Karpas-422 (cell line): Measurements from ENCODE around the gene LMF2. TPM values are rescaled to one million over a fixed set of nuclear protein-coding genes. Genes with fewer than 3 reads are reported as not detected.

Source experiments
- DNase-seq: peaks from one replicate; pipeline ENCODE4 v3.0.0-alpha.2; 2015
- H2AFZ ChIP-seq: fragments of 200-600 bp; sonication (generic); 2 replicates; pipeline ENCODE4 v1.6.1; 2014; ENCODE audit warnings: antibody characterized with exemption, low read length, mixed read lengths
- H3K27ac ChIP-seq: fragments of 200-600 bp; sonication (generic); 2 replicates; pipeline ENCODE4 v1.5.1; 2014; ENCODE audit warnings: mild to moderate bottlenecking, low read length, moderate library complexity
- H3K27me3 ChIP-seq: fragments of 200-600 bp; sonication (generic); 2 replicates; pipeline ENCODE4 v1.6.1; 2014; ENCODE audit warnings: low read length, mixed read lengths
- H3K36me3 ChIP-seq: fragments of 200-600 bp; sonication (generic); 2 replicates; pipeline ENCODE4 v1.6.1; 2014; ENCODE audit warnings: low read length, mixed read lengths; ENCODE audit not compliant: insufficient read depth
- H3K4me1 ChIP-seq: fragments of 200-600 bp; sonication (generic); 2 replicates; pipeline ENCODE4 v1.6.1; 2014; ENCODE audit warnings: mild to moderate bottlenecking, low read length, mixed read lengths
- H3K4me2 ChIP-seq: fragments of 200-600 bp; sonication (generic); 2 replicates; pipeline ENCODE4 v1.6.1; 2014; ENCODE audit warnings: low read length, low read depth, mild to moderate bottlenecking; ENCODE audit not compliant: poor library complexity, severe bottlenecking
- H3K4me3 ChIP-seq: fragments of 200-600 bp; sonication (generic); 2 replicates; pipeline ENCODE4 v1.5.1; 2014; ENCODE audit warnings: mild to moderate bottlenecking, antibody characterized with exemption, low read length, mixed read lengths
- H3K79me2 ChIP-seq: fragments of 200-600 bp; sonication (generic); 2 replicates; pipeline ENCODE4 v1.6.1; 2014; ENCODE audit warnings: mild to moderate bottlenecking, low read length, mixed read lengths
- H3K9ac ChIP-seq: fragments of 200-600 bp; sonication (generic); 2 replicates; pipeline ENCODE4 v1.6.0; 2014; ENCODE audit warnings: low read length
- H3K9me2 ChIP-seq: fragments of 200-600 bp; sonication (generic), shearing (Covaris generic); replicated peaks from 2 replicates; pipeline ENCODE4 v1.6.0; 2014; ENCODE audit warnings: mild to moderate bottlenecking, low read length, moderate library complexity; ENCODE audit not compliant: insufficient read depth
- H3K9me3 ChIP-seq: fragments of 300-700, 200-600 bp; sonication (generic); 2 replicates; pipeline ENCODE4 v1.6.1; 2014; ENCODE audit warnings: low read length, mixed read lengths
- H4K20me1 ChIP-seq: fragments of 200-600 bp; sonication (generic); 2 replicates; pipeline ENCODE4 v1.6.1; 2014; ENCODE audit warnings: mild to moderate bottlenecking, antibody characterized with exemption, low read length, low read depth; ENCODE audit not compliant: insufficient read depth
- total RNA-seq: library from RNA; depleted of rRNA; stranded (reverse); fragments of >200 nt; shearing (Covaris generic); gene quantifications from 2 replicates; pipeline ENCODE4 v1.2.3, GENCODE V29; 2014; ENCODE audit warnings: low replicate concordance; rRNA removed

Gene LMF2
- total RNA-seq, 1 experiment from 2014 or later = 19.2 TPM

DNA sequence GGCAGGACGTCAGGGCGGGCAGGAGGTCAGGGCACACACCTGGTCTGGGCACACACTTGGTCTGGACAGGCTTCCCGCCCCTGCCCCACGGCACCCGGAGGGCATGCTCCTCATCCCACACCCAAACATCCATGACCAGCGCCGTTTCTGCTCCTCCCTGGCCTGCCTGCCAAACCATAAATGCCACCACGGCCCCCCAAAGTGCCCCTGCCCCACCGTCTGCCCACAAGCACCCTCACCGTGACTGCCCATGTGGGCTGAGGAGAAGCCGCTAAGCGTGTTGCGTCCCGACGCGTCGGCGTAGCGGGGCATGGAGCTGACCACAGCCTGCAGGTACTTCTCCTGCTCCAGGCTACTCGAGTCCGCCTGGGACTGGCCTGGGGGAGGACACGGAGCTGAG is 48.5 kb downstream of the LMF2 start:
- Histone ChIP-seq H3K9ac (no peak overlapping the region), H3K36me3 (0 out of 2 replicates have a peak, but pooled peaks cover 6% of the 10 kb centered on the region), H3K4me1 (no peaks in the 10 kb centered on the region), H3K79me2 (no peaks in the 10 kb centered on the region), H3K4me3 (no peak overlapping the region), H3K4me2 (no peak overlapping the region), H3K9me2 (no peaks in the 10 kb centered on the region), H4K20me1 (no peaks in the 10 kb centered on the region), H3K27me3 (no peaks in the 10 kb centered on the region), H3K27ac (no peak overlapping the region), H2AFZ (no peak overlapping the region), H3K9me3 (no peaks in the 10 kb centered on the region)
- DNase-seq = no peak

DNA sequence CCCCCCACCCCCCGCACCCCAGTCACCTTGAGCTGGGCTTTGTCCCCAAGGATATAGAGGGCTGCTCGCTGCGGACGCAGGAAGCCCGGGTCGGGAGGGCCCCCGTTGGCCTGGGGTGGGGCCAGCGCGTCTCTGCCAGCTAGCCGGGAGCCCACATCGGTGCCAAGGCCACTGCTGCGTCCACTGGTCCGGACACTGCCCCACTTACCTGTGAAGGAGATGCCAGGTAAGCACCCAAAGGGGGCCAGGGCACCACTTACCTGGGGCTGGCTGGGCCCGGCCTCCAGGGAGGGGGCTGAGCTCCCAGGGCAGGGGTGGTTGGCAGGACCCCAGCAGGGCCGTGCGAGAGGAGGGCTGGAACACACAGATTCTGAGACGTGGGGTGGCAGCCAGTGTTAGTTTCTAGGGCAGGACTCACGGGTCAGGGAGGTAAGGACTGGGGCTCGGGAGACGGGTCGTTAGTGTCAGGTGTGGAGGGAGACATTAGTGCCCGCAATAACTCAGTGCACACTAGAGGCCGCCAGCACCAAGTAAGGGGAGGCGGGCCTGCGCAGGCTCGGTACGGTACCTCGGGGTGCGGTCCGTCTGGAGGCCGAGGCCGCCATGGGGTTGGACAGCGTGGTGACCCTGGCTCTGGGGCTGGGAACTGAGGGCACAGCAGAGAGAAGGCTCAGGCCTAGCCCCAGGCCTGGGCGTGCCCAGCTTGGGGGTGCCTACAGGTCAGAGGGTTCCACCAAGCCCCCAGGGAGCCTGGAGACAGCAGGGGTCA is 50.9 kb downstream of the LMF2 start:
- no peaks in the 10 kb centered on the region for H3K79me2 ChIP-seq
- H2AFZ ChIP-seq = no peak overlapping the region
- no peak overlapping the region for H3K27ac ChIP-seq
- 0 out of 2 replicates have a peak, but pooled peaks cover 6% of the 10 kb centered on the region for H3K36me3 ChIP-seq
- no peaks in the 10 kb centered on the region for H3K9me2 ChIP-seq
- no peak overlapping the region for H3K4me2 ChIP-seq
- no peak for DNase-seq
- no peak overlapping the region for H3K4me3 ChIP-seq
- H3K4me1 ChIP-seq = no peaks in the 10 kb centered on the region
- no peak overlapping the region for H3K9ac ChIP-seq
- no peaks in the 10 kb centered on the region for H3K9me3 ChIP-seq
- no peaks in the 10 kb centered on the region for H3K27me3 ChIP-seq
- no peaks in the 10 kb centered on the region for H4K20me1 ChIP-seq

DNA sequence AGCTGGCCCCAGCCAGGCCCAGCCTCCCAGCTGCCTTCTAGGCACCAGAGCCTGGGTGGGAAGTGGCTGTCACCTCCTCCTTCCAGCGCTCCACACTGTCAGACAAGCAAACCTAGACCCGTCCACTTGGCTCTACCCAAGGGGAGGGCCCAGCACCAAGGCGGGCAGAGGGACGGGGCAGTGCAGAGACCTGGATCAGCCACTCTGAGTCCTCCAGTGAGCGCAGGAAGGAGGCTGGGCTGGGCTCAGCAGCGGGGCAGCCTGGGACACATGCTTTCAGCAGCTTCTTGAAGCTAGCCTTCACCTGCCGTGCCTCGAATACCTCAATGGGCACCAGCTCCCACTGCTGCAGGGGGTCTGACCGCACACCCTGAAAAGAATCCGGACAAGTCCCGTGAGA is 51.5 kb downstream of the LMF2 start:
- Histone ChIP-seq H3K4me1 (no peaks in the 10 kb centered on the region), H4K20me1 (no peaks in the 10 kb centered on the region), H3K27me3 (no peaks in the 10 kb centered on the region), H3K36me3 (peaks cover 9% of the 10 kb centered on the region; the same call in 1 of the 2 replicates), H3K79me2 (0 out of 2 replicates have a peak, but pooled peaks cover 4% of the 10 kb centered on the region), H3K4me2 (no peak overlapping the region), H3K9me3 (no peaks in the 10 kb centered on the region), H3K4me3 (no peak overlapping the region), H2AFZ (no peak overlapping the region), H3K27ac (no peak overlapping the region), H3K9ac (no peak overlapping the region), H3K9me2 (no peaks in the 10 kb centered on the region)
- DNase-seq = no peak

DNA sequence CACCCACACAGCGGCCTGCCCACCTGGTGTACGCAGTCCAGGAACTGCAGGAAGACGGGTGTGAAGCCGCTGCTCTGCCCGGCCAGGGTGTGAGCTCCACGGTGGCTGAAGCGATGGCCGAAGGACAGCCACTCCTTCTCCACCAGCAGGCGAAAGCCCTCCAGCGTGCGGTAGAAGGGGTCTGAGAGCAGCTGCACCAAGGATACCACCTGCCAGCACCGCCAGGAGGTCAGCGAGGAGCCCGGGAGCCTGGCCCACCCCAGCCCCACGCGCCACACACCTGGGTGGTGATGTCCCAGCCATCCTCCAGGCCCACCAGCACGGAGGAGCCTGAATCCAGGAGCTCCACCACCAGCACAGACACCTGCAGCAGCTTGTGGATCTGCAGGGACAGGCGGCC is 52.3 kb downstream of the LMF2 start:
- Histone ChIP-seq H3K4me3 (no peak overlapping the region), H3K27ac (no peak overlapping the region), H4K20me1 (no peaks in the 10 kb centered on the region), H2AFZ (no peak overlapping the region), H3K4me1 (no peaks in the 10 kb centered on the region), H3K27me3 (no peaks in the 10 kb centered on the region), H3K9me2 (no peaks in the 10 kb centered on the region), H3K79me2 (0 out of 2 replicates have a peak, but pooled peaks cover 4% of the 10 kb centered on the region), H3K36me3 (peaks cover 4% of the 10 kb centered on the region; the same call in 1 of the 2 replicates), H3K9ac (no peak overlapping the region), H3K4me2 (no peak overlapping the region), H3K9me3 (no peaks in the 10 kb centered on the region)
- no peak for DNase-seq

DNA sequence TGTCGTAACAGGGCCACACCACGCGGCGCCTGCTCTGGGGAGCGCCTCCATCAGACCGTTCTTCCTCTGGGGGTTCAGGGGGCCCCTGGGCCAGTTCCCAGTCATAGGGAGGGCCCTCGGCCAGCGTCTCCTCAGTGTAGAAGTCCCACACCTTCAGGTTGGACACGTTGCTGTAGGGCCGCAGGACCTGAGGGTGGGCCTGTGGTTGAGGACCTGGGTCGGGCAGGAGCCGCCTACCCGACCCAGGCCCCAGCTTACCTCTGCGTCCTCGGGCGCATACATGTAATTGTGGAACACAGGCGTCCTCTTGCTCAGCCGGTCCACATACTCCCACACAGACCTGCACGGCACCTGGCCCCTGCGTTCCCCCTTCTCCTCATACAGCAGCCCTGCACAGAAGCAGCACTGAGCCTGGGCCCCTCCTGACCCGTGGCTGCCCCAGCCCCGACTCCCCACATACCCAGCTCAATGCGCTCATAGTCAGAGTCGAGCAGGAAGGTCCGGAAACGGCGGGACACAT is 52.9 kb downstream of the LMF2 start:
- Histone ChIP-seq H2AFZ (no peak overlapping the region), H3K9me3 (no peaks in the 10 kb centered on the region), H3K9me2 (no peaks in the 10 kb centered on the region)

More for the DNA sequence above, 52.9 kb downstream of the LMF2 start:
- H3K9ac ChIP-seq = no peak overlapping the region
- H3K27me3 ChIP-seq = no peaks in the 10 kb centered on the region
- H3K4me2 ChIP-seq = no peak overlapping the region
- DNase-seq = no peak
- peaks cover 5% of the 10 kb centered on the region for H3K4me1 ChIP-seq
- H4K20me1 ChIP-seq = no peaks in the 10 kb centered on the region
- no peak overlapping the region for H3K4me3 ChIP-seq
- no peak overlapping the region for H3K27ac ChIP-seq
- H3K36me3 ChIP-seq = peaks cover 4% of the 10 kb centered on the region; the same call in 1 of the 2 replicates
- H3K79me2 ChIP-seq = 0 out of 2 replicates have a peak, but pooled peaks cover 4% of the 10 kb centered on the region

Other genes with a start within 250 kb of the LMF2 start
- 45.4 and 110 TPM in 2 replicates for gene MAPK12, start 246.0 kb downstream of the LMF2 start, total RNA-seq
- 6.4 and 15.8 TPM in 2 replicates for gene MAPK11, start 237.3 kb downstream of the LMF2 start, total RNA-seq
- gene PLXNB2, start 200.1 kb downstream of the LMF2 start, total RNA-seq = 2.6 and 7.8 TPM in 2 replicates
- 0.90 and 2.7 TPM in 2 replicates for gene DENND6B, start 180.7 kb downstream of the LMF2 start, total RNA-seq
- gene PPP6R2, start 164.4 kb downstream of the LMF2 start, total RNA-seq = 32.9 and 78.0 TPM in 2 replicates
- 33.5 and 91.5 TPM in 2 replicates for gene SBF1, start 32.7 kb downstream of the LMF2 start, total RNA-seq
- gene ADM2, start 26.2 kb downstream of the LMF2 start, total RNA-seq = 0.79 and 1.4 TPM in 2 replicates
- gene MIOX, start 20.8 kb downstream of the LMF2 start, total RNA-seq = 0.93 and 3.9 TPM in 2 replicates
- gene NCAPH2, start 522 bp upstream of the LMF2 start, total RNA-seq = 24.6 and 53.5 TPM in 2 replicates
- gene SCO2, start 17.9 kb upstream of the LMF2 start, total RNA-seq = 1.1 and 14.2 TPM in 2 replicates
- gene TYMP, start 22.3 kb upstream of the LMF2 start, total RNA-seq = 1.8 and 5.0 TPM in 2 replicates
- gene KLHDC7B, start 38.2 kb upstream of the LMF2 start, total RNA-seq = 4.5 and 9.8 TPM in 2 replicates
- gene SYCE3, start 55.2 kb upstream of the LMF2 start, total RNA-seq = not detected in 2 replicates
- 50.3 and 80.0 TPM in 2 replicates for gene CPT1B, start 70.7 kb upstream of the LMF2 start, total RNA-seq
- gene CHKB, start 75.1 kb upstream of the LMF2 start, total RNA-seq = 52.8 and 77.8 TPM in 2 replicates
- 1.3 and 1.6 TPM in 2 replicates for gene MAPK8IP2, start 93.1 kb upstream of the LMF2 start, total RNA-seq
- 24.3 and 41.1 TPM in 2 replicates for gene ARSA, start 120.5 kb upstream of the LMF2 start, total RNA-seq
- 0.04 TPM in 1 of 2 replicates, not detected in the other for gene SHANK3, start 165.1 kb upstream of the LMF2 start, total RNA-seq
- not detected in 2 replicates for gene ACR, start 230.5 kb upstream of the LMF2 start, total RNA-seq